HG03108 (cell line): ENCODE measurements around the gene SLC35A2.

ENCODE experiments used
- ATAC-seq: cut with Tn5 transposase; IDR thresholded peaks from one replicate; pipeline ENCODE4 v1.9.1; 2021; ENCODE audit warnings: moderate library complexity; ENCODE audit not compliant: unreplicated experiment

SLC35A2 gene

DNA sequence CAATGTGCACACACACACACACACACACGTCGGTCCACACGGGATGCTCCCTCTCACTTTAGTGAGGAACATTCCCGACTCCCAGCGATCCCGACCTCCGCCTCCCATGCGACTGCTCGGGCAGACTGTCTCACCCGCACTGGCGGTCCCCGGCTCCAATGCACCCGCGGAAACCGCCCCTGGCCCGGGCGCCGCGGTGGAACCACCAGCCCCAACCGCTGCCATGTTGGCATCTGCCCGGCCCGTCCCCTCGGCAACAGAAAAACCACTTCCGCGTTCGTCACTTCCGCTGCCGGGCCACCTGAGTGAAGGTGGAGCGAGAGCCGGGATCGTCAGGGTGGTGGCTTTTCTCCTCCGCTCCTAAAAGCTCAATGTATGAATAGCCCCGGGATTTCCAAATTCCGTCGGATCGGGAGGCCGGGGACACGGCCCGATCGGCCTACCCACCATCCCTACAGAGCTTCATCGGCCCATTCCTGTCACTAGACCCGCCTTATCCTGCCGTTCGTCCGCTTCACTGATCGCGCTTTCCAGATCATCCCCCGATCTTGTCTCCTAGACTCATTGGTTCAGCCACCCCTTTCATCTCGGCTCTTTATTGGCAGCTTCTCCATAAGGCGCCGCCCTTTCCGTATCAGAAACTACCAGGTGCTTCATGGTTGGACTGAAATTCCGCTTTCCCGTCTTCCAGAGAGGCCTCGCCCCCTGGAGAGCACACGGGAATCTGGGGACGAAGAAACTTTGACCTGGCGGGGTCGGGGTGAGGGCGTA, at the start of gene SLC35A2:
TSS of gene SLC35A2 (minus strand) at position 235 of the 771 bp plus-strand sequence. CDS start at position 225, 10 bp downstream.
- peak; percentile 57 for ATAC-seq

GRCh38 chrX:48960291-48960690, 48.8 kb upstream of the SLC35A2 start:
- no peak for ATAC-seq

- ATAC-seq: no peak
These were observed 47.2 kb upstream of the SLC35A2 start for GRCh38 chrX:48958635-48959094.

- peak; percentile 82 for ATAC-seq
These were observed 46.6 kb upstream of the SLC35A2 start for GRCh38 chrX:48957827-48958634.

DNA sequence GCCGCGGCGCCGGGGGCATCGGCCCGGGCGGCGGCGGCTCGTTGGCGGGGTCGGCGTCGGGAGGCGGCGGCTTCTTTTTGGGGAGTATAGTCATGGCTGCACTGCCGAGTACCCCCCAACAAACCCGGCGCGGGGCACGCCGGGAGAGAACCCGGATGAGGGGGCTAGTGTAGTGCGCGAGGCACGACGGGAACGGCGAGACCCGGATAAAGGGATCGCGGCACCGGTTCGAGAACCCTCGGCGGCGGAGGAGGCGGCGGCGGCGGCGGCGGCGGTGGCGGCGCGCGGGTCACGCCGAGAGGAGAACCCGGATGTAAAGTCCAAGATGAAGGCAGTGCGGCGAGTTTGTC, 46.0 kb upstream of the SLC35A2 start, which contains the start of gene OTUD5:
TSS of gene OTUD5 (minus strand) at position 131 of the 350 bp plus-strand sequence. CDS start at position 94, 37 bp downstream.
- peak; percentile 23 for ATAC-seq

DNA sequence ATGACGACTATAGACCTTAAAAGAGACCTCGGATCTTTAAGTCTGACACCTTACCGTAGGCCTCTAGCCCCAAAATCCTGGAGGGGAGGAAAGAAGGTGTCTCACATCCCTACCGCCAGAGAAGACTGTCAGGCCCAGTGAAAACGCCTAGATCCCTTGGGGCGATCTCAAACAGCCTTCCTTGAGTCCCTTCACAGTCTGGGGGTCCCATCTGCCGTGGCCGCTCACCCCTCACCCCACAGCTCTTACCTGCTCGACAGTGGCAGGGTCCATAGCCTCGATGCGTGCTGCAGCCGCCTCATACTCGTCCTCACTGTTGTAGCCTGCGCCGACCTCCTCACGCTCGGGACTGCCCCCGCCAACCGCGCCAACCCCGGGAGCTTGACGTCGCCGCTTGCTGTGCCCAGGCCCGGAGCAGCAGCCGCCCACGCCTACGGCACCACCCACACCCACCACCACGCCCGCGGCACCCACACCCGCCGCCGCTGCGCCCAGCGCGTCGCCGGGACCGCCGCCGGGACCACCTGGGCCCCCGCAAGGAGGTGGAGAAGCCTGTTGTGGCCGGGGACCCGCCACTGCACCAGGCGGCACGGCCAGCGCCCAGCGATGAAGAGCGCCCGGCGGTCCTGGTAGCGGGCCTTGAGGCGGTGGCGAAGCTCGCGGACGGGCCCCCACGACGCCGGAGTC, 45.4 kb upstream of the SLC35A2 start:
- no peak for ATAC-seq

GRCh38 chrX:48948589-48948988, 37.1 kb upstream of the SLC35A2 start:
- no peak for ATAC-seq

DNA sequence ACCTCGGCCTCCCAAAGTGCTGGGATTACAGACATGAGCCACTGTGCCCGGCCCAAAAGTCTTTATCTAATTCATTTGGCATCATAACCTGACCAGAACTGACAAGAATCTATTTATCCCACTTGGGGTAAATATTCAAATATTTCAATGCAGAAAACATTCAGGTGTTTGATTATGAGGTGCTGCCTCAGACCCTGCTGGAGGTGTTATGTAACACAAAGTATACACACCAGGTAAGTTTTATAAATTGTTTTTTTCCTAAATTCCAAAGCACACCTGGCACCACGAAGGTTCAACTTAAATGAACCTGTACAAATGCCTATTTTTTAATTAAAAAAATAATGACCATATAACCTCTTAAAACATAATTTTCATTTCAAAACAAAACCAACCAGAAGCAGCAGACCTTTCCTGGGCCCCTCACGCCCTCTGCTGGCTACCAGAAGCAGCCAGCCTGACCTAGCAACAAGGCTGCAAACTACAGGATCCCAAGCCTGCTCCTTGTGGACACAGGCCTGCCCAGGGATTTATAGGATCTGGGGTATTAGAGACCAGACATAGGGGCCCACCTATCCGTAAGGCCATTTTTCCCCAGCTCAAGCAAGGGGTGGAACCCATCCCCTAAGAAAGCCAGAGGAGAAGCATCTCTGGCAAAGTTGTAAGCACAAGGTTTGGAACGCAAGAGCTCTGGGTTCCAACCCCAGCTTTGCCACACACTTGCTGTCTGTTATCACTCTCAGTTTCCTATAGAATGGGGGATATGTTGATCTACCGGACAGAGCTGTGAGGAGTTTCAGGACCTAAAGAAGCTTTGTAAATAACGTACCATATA, 34.3 kb upstream of the SLC35A2 start:
- no peak for ATAC-seq

GRCh38 chrX:48942895-48943294, 31.4 kb upstream of the SLC35A2 start:
- no peak for ATAC-seq

DNA sequence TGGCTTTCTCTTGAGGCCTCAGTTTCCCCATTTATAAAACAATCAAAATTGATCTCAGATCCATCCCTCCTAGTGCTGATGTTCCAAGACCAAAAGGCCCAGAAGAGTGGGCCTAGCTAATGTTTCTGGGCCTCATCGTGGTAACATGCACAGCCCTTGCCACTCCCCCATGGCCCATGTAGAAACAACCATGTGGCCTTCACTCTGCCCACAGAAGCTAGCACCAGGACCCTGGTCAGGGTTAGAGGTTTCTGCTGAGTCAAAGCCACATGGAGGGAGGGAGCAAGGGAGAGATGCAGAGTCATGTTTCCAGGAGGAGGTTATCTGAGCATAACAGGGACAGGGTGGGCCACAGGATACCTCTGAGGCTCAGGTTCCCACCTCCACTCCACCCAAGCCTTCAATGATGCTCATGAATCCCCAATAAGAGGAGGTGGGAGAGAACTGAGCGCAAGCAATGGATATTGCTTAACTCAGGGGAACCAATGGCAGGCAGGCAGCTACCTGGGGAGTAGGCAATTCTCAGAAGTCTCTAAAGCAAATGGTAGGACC, 29.0 kb upstream of the SLC35A2 start:
- no peak for ATAC-seq

DNA sequence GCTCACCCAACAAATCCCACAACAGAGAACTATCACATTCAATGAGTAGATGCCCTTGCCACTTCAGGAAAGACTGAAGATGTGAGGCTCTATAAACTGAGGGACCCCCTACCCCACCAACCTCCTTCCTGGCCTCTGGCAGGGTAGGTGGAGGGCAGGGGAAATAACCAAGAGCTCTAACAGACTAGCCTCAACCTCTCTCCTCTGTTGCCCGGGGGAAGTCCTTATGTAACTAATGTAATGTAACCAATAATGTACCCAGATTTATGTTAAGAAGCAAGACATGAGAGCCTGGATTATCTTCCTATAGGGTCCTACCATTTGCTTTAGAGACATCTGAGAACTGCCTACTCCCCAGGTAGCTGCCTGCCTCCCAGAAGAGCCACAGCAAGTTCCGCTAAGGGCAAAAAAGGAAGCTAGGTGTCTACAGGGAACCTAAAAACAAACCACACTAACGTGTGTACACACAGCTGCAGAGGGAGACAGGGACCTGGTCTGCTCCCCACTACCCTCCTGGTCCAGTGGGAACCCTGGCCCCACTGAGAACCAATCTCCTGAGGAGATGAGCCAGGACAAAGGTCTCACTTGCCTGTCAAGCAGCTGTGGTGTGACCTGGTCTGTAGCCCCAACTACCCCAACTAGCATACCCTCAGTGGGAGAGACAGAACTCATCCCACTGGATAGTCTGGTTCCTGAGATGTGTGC, 28.2 kb upstream of the SLC35A2 start:
- peak; percentile 31 for ATAC-seq

DNA sequence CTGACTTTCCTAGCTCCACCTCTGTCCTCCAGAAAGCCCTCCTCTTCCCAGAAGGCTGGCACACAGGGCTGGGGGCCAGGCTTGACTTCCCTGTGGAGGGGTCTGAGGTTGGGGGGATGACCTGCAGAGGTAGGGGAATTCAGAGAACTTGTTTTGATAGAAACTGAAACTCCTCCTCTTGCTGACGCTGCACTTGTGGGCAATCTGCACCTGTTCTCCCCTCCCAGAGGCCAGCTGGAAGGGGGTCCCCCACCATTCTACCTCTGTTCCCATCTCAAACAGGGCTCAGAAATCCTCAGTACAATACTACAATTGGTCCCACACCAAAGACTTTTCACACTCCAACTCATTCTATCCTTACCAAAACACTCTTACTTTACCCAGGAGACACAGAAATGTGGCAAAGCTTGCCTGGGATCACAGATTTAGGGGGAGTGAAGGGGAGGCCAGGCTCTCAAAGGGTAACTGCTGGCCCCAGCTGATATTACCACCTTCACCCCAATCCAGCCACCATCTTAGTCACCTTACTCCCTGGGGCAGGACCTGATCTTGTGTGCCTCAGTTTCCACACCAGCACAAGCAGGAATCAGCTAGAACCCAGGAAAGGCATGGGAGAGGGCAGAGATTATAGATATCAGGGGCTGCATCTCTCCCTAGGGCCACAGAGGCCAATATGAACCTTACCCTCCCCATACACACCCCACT, 27.4 kb upstream of the SLC35A2 start:
- ATAC-seq: peak; percentile 47

DNA sequence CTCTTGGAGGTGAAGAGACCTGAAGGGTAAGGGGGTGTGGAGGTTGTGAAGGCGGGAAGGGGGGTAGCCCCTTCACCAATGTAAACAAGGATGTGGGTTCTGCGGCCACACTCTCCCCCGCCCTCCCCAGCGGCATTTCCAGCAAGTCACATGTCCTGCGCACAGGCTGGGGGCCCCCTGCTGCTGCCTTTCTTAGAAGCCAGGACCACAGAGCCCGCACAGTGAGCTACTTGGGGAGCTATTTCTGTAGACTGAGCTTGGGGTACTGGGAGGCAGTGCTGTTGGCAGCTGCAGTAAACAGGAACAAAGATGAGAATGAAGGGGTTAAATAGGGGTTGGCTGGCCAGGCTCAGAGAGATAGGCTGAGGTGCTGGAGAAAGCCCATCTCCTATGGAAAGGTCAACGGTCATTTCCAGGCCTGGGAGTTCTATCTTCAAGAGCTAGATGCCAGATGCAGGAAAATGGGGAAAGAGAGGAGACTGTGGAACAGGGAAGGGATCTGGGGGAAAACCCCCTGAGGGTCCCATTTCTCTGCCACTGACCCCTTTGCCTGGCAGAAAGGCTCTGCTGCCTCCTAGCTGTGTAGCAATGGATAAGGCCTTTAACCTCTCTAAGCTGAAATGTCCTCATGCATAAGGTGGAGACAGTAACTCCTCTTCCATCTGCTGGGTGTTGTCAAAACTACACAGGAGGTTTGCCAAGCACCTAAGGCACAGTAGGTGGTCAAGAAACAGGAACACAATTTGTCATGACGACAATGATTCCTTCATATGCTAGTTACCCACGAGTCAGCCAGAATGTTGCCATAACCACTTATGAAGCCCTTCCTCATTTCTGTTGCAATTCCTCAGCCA, 25.8 kb upstream of the SLC35A2 start:
- peak; percentile 54 for ATAC-seq

- ATAC-seq: peak; percentile 1
These were observed 25.1 kb upstream of the SLC35A2 start for GRCh38 chrX:48936429-48937053.

GRCh38 chrX:48935301-48935670, 23.8 kb upstream of the SLC35A2 start:
- ATAC-seq: no peak

GRCh38 chrX:48934581-48935300, 23.3 kb upstream of the SLC35A2 start:
- no peak for ATAC-seq

DNA sequence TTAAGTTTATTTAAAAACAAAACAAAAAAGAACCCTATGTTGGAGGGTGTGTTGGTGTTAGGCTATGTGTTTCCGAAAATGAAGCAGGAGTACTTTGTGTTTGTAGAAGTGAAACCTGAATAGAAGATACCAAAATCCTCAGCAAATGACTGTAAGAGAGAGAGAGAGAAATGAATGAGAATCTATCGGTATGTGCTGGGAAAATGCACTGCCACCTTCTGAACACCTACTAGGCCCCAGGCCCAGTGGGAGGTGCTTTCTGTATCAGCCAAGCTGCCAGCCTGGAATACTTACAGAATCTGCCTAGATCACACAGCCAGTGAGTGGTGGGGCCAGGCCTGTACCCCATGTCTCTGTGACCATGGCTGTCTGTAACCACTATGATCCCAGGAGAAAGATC, 22.3 kb upstream of the SLC35A2 start:
- ATAC-seq: no peak
